ENCODE results near the gene ACSF3. TPM values are rescaled to one million over a fixed set of nuclear protein-coding genes. Genes with fewer than 3 reads are reported as not detected.
A peak's percentile ranks its signal among the peaks of the same experiment; 100 is the strongest.
"Not testable (repeated sequence)": the region's sequence is repeated elsewhere in the genome, so short reads cannot be mapped to it uniquely, and the experiment has no call there.

Gene ACSF3
- total RNA-seq, 1 donor from 2014 or later: 35.7 TPM

GRCh38 chr16:89189358-89190025, 95.8 kb downstream of the ACSF3 start:
- no peaks in the 10 kb centered on the region for H3K36me3 Mint-ChIP-seq
- H3K9me3 Mint-ChIP-seq: no peaks in the 10 kb centered on the region
- H3K27ac Mint-ChIP-seq: no peak overlapping the region
- peaks cover 20% of the 10 kb centered on the region for H3K27me3 Mint-ChIP-seq (ENCODE audit: low read depth)
- peak in 1 of 2 experiments; percentile 36 for DNase-seq (ENCODE audit: low spot score in 2 of 2, unreplicated experiment in 2 of 2)
- H3K4me1 Mint-ChIP-seq: no peaks in the 10 kb centered on the region
- no peak overlapping the region for H3K4me3 Mint-ChIP-seq
- TF ChIP-seq, protein P1, sequence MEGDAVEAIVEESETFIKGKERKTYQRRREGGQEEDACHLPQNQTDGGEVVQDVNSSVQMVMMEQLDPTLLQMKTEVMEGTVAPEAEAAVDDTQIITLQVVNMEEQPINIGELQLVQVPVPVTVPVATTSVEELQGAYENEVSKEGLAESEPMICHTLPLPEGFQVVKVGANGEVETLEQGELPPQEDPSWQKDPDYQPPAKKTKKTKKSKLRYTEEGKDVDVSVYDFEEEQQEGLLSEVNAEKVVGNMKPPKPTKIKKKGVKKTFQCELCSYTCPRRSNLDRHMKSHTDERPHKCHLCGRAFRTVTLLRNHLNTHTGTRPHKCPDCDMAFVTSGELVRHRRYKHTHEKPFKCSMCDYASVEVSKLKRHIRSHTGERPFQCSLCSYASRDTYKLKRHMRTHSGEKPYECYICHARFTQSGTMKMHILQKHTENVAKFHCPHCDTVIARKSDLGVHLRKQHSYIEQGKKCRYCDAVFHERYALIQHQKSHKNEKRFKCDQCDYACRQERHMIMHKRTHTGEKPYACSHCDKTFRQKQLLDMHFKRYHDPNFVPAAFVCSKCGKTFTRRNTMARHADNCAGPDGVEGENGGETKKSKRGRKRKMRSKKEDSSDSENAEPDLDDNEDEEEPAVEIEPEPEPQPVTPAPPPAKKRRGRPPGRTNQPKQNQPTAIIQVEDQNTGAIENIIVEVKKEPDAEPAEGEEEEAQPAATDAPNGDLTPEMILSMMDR (IDR thresholded peaks at IDR 0.05; ENCODE audit: unreplicated experiment): no peak

GRCh38 chr16:89190150-89190958, 96.7 kb downstream of the ACSF3 start:
- no peaks in the 10 kb centered on the region for H3K36me3 Mint-ChIP-seq
- H3K9me3 Mint-ChIP-seq: no peaks in the 10 kb centered on the region
- peaks cover 18% of the 10 kb centered on the region for H3K27me3 Mint-ChIP-seq (ENCODE audit: low read depth)
- no peaks in the 10 kb centered on the region for H3K4me1 Mint-ChIP-seq
- H3K4me3 Mint-ChIP-seq: peak overlapping the region; percentile 37
- peak in 1 of 2 experiments; percentile 39 for DNase-seq (ENCODE audit: low spot score in 2 of 2, unreplicated experiment in 2 of 2)
- TF ChIP-seq, protein P1 (IDR thresholded peaks at IDR 0.05; ENCODE audit: unreplicated experiment): no peak
- H3K27ac Mint-ChIP-seq: no peak overlapping the region

GRCh38 chr16:89191033-89191900, 97.6 kb downstream of the ACSF3 start:
- Mint-ChIP-seq H3K27ac (no peak overlapping the region), H3K36me3 (no peaks in the 10 kb centered on the region), H3K4me1 (no peaks in the 10 kb centered on the region), H3K4me3 (peak overlapping the region; percentile 37), H3K9me3 (no peaks in the 10 kb centered on the region), H3K27me3 (ENCODE audit: low read depth) (peaks cover 18% of the 10 kb centered on the region)
- TF ChIP-seq, protein P1 (IDR thresholded peaks at IDR 0.05; ENCODE audit: unreplicated experiment): no peak
- no peak for DNase-seq (ENCODE audit: low spot score in 2 of 2, unreplicated experiment in 2 of 2)

GRCh38 chr16:89191901-89192185, 98.2 kb downstream of the ACSF3 start:
- no peak for DNase-seq (ENCODE audit: low spot score in 2 of 2, unreplicated experiment in 2 of 2)
- no peak overlapping the region for H3K4me3 Mint-ChIP-seq
- H3K27me3 Mint-ChIP-seq (ENCODE audit: low read depth): peaks cover 18% of the 10 kb centered on the region
- no peaks in the 10 kb centered on the region for H3K4me1 Mint-ChIP-seq
- H3K9me3 Mint-ChIP-seq: no peaks in the 10 kb centered on the region
- TF ChIP-seq, protein P1 (IDR thresholded peaks at IDR 0.05; ENCODE audit: unreplicated experiment): no peak
- H3K27ac Mint-ChIP-seq: no peak overlapping the region
- H3K36me3 Mint-ChIP-seq: no peaks in the 10 kb centered on the region

DNA sequence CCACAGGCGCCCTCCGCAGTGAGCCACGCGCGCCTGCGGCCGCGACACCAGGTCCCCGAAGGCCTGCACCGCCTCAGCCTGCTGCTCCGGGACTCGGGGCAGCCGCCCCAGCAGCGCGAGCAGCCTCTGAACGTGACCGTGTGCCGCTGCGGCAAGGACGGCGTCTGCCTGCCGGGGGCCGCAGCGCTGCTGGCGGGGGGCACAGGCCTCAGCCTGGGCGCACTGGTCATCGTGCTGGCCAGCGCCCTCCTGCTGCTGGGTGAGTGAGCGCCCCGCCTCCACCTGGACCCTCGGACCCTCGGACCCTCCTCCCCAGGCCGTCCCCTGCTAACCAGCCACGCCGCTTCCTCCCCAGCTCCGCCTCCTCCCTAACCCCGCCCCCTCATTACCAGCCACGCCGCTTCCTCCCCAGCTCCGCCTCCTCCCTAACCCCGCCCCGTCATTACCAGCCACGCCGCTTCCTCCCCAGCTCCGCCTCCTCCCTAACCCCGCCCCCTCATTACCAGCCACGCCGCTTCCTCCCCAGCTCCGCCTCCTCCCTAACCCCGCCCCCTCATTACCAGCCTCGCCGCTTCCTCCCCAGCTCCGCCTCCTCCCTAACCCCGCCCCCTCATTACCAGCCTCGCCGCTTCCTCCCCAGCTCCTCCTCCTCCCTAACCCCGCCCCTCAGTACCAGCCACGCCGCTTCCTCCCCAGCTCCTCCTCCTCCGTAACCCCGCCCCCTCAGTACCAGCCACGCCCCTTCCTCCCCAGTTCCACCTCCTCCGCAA, 98.7 kb downstream of the ACSF3 start:
- not testable (repeated sequence) for H3K4me1 Mint-ChIP-seq, H3K36me3 Mint-ChIP-seq, H3K4me3 Mint-ChIP-seq, H3K27ac Mint-ChIP-seq, H3K9me3 Mint-ChIP-seq
- H3K27me3 Mint-ChIP-seq (ENCODE audit: low read depth): peaks cover 19% of the 10 kb centered on the region
- peak in 1 of 2 experiments; percentile 74 for DNase-seq (ENCODE audit: low spot score in 2 of 2, unreplicated experiment in 2 of 2)
